ENCODE results near the gene MAPKAP1.

- no peak for TF ChIP-seq CTCF (IDR thresholded peaks at IDR 0.05; ENCODE audit: insufficient read depth, low read length, poor library complexity, severe bottlenecking)
- TF ChIP-seq EZH2phosphoT487 (conservative IDR thresholded peaks at IDR 0.05; ENCODE audit: low read length) = no peak
Observed at GRCh38 chr9:125585503-125586171, 121.4 kb downstream of the MAPKAP1 start.
